Neuronal stem cell (in vitro differentiated cells): ENCODE measurements around the gene SDHAF1.

ENCODE experiments used
- DNase-seq: peaks from one replicate; pipeline ENCODE4 v3.0.0-alpha.2; 2013; ENCODE audit warnings: low spot score
- H2AFZ ChIP-seq: one replicate; pipeline ENCODE4 v1.6.1; 2013; ENCODE audit warnings: mild to moderate bottlenecking, low read length, inconsistent platforms
- H2AK5ac ChIP-seq: 2 replicates; pipeline ENCODE4 v1.6.1; 2013; ENCODE audit warnings: low read depth, mild to moderate bottlenecking, inconsistent platforms, low read length, moderate library complexity, mixed read lengths
- H2BK120ac ChIP-seq: 2 replicates; pipeline ENCODE4 v1.6.1; 2013; ENCODE audit warnings: low read depth, mild to moderate bottlenecking, inconsistent platforms, low read length, moderate library complexity, mixed read lengths
- H2BK12ac ChIP-seq: one replicate; pipeline ENCODE4 v1.6.1; 2013; ENCODE audit warnings: low read length, inconsistent platforms
- H2BK15ac ChIP-seq: 2 replicates; pipeline ENCODE4 v1.6.1; 2013; ENCODE audit warnings: mild to moderate bottlenecking, low read length, inconsistent platforms, mixed read lengths
- H2BK5ac ChIP-seq: one replicate; pipeline ENCODE4 v1.6.1; 2013; ENCODE audit warnings: inconsistent platforms, mild to moderate bottlenecking, low read length, moderate library complexity
- H3K14ac ChIP-seq: one replicate; pipeline ENCODE4 v1.6.1; 2013; ENCODE audit warnings: low read length, inconsistent platforms
- H3K18ac ChIP-seq: 2 replicates; pipeline ENCODE4 v1.6.1; 2013; ENCODE audit warnings: low read length, inconsistent platforms
- H3K23ac ChIP-seq: 2 replicates; pipeline ENCODE4 v1.6.1; 2013; ENCODE audit warnings: low read depth, mild to moderate bottlenecking, mixed read lengths, low read length, inconsistent platforms; ENCODE audit not compliant: poor library complexity
- H3K27ac ChIP-seq: replicated peaks from 3 replicates; pipeline ENCODE4 v1.5.1; 2013; ENCODE audit warnings: low read length, inconsistent platforms
- H3K27me3 ChIP-seq, 3 experiments: 2 replicates each; pipeline ENCODE4 v1.6.1; 2013; ENCODE audit warnings: low read length in 3 of 3, mild to moderate bottlenecking in 2 of 3, inconsistent platforms in 1 of 3, low read depth in 1 of 3, mixed read lengths in 1 of 3, moderate library complexity in 1 of 3; ENCODE audit not compliant: control insufficient read depth in 3 of 3, insufficient read depth in 3 of 3
- H3K36me3 ChIP-seq, 2 donors: replicated peaks in 1 of 2; 2 replicates each; pipeline ENCODE4 v1.6.1; 2013; ENCODE audit warnings: low read length in 2 of 2; ENCODE audit not compliant: control insufficient read depth in 2 of 2, insufficient read depth in 2 of 2
- H3K4ac ChIP-seq: 2 replicates; pipeline ENCODE4 v1.6.1; 2013; ENCODE audit warnings: inconsistent platforms, mild to moderate bottlenecking, low read length, moderate library complexity
- H3K4me1 ChIP-seq, 2 donors: 1 replicate in 1 of 2; 2 replicates in 1 of 2; pipeline ENCODE4 v1.6.1; 2013; ENCODE audit warnings: low read length in 2 of 2, low read depth in 1 of 2; ENCODE audit not compliant: control insufficient read depth in 2 of 2, insufficient read depth in 1 of 2
- H3K4me2 ChIP-seq: one replicate; pipeline ENCODE4 v1.6.1; 2013; ENCODE audit warnings: mild to moderate bottlenecking, low read length, inconsistent platforms; ENCODE audit not compliant: insufficient read depth, poor library complexity, severe bottlenecking
- H3K4me3 ChIP-seq, 2 donors: 2 replicates each; pipeline ENCODE4 v1.5.1; 2013; ENCODE audit warnings: low read length in 2 of 2, mild to moderate bottlenecking in 2 of 2, inconsistent platforms in 1 of 2, moderate library complexity in 1 of 2
- H3K79me1 ChIP-seq: one replicate; pipeline ENCODE4 v1.6.1; 2013; ENCODE audit warnings: low read depth, mild to moderate bottlenecking, inconsistent platforms, low read length, moderate library complexity
- H3K9ac ChIP-seq: one replicate; pipeline ENCODE4 v1.6.1; 2013; ENCODE audit warnings: mild to moderate bottlenecking, low read depth, low read length, inconsistent platforms; ENCODE audit not compliant: poor library complexity
- H3K9me3 ChIP-seq, 2 donors: replicated peaks in 1 of 2; 2 replicates each; pipeline versions ENCODE3 to v1.6.1; 2013; ENCODE audit warnings: low read length in 2 of 2, mild to moderate bottlenecking in 2 of 2, inconsistent platforms in 1 of 2, low read depth in 1 of 2, mixed read lengths in 1 of 2, moderate library complexity in 1 of 2; ENCODE audit not compliant: control insufficient read depth in 2 of 2, insufficient read depth in 1 of 2
- H4K8ac ChIP-seq: one replicate; pipeline ENCODE4 v1.6.1; 2013; ENCODE audit warnings: low read depth, mild to moderate bottlenecking, inconsistent platforms, low read length, moderate library complexity
- H4K91ac ChIP-seq: one replicate; pipeline ENCODE4 v1.6.1; 2013; ENCODE audit warnings: low read length, low read depth, mild to moderate bottlenecking, inconsistent platforms; ENCODE audit not compliant: poor library complexity
- WGBS, 2 donors: extraction: QIAGEN DNeasy Blood & Tissue Kit; methylation state at CpG; one replicate each; pipeline ENCODE4 v1.1.7; 2013; ENCODE audit warnings: missing lambda C conversion rate in 2 of 2, mixed read lengths in 1 of 2; ENCODE audit not compliant: insufficient read length in 2 of 2, insufficient replicate concordance in 1 of 2; ENCODE audit errors: extremely low coverage in 2 of 2; 5-methylcytosine and 5-hydroxymethylcytosine counted together

Gene SDHAF1

GRCh38 chr19:36019061-36019670 is 24.2 kb downstream of the SDHAF1 start:
- H3K18ac ChIP-seq = no peak overlapping the region
- H2BK15ac ChIP-seq = no peak overlapping the region
- H3K4ac ChIP-seq = no peak overlapping the region
- no peak overlapping the region for H2BK5ac ChIP-seq
- H3K79me1 ChIP-seq = no peaks in the 10 kb centered on the region
- DNase-seq = no peak
- no peak overlapping the region for H3K23ac ChIP-seq
- WGBS, 2 donors = no CpG with 5 or more reads among the region's 22 CpGs
- H2BK120ac ChIP-seq = no peak overlapping the region
- no peaks in the 10 kb centered on the region for H3K27me3 ChIP-seq
- no peak overlapping the region for H3K4me2 ChIP-seq
- H3K14ac ChIP-seq = no peak overlapping the region
- H2AK5ac ChIP-seq = no peak overlapping the region
- H2AFZ ChIP-seq = no peak overlapping the region
- H4K8ac ChIP-seq = peak overlapping the region; percentile 78
- peaks cover 2 to 3% of the 10 kb centered on the region in 2 donors for H3K4me1 ChIP-seq
- H2BK12ac ChIP-seq = no peak overlapping the region
- peaks cover 45 to 66% of the 10 kb centered on the region in 2 donors for H3K36me3 ChIP-seq
- no peak overlapping the region for H3K4me3 ChIP-seq
- no peak overlapping the region for H3K27ac ChIP-seq
- no peak overlapping the region for H4K91ac ChIP-seq
- H3K9me3 ChIP-seq = no peaks in the 10 kb centered on the region
- H3K9ac ChIP-seq = no peak overlapping the region

- Histone ChIP-seq H3K4ac (no peak overlapping the region), H3K9ac (no peak overlapping the region), H3K23ac (no peak overlapping the region), H3K27me3 (no peaks in the 10 kb centered on the region), H2BK12ac (no peak overlapping the region), H3K9me3 (peaks cover 0 to 2% of the 10 kb centered on the region in 2 donors), H4K8ac (no peak overlapping the region), H4K91ac (no peak overlapping the region), H3K4me1 (no peaks in the 10 kb centered on the region), H3K18ac (no peak overlapping the region), H3K4me2 (no peak overlapping the region), H3K36me3 (peaks cover 50 to 73% of the 10 kb centered on the region in 2 donors), H3K14ac (no peak overlapping the region), H2AFZ (no peak overlapping the region), H2BK5ac (no peak overlapping the region), H3K4me3 (no peak overlapping the region), H2BK120ac (no peak overlapping the region), H2AK5ac (no peak overlapping the region), H2BK15ac (no peak overlapping the region), H3K79me1 (no peaks in the 10 kb centered on the region), H3K27ac (no peak overlapping the region)
- DNase-seq = no peak
- WGBS, 2 donors = no CpG with 5 or more reads among the region's 5 CpGs
These were observed 28.4 kb downstream of the SDHAF1 start for GRCh38 chr19:36023432-36023831.

- Histone ChIP-seq H2BK15ac (no peak overlapping the region), H3K4me2 (no peak overlapping the region), H3K4ac (no peak overlapping the region), H3K23ac (no peak overlapping the region), H3K18ac (no peak overlapping the region), H3K4me1 (no peaks in the 10 kb centered on the region), H3K14ac (no peak overlapping the region), H3K36me3 (peaks cover 50 to 66% of the 10 kb centered on the region in 2 donors), H3K9ac (no peak overlapping the region), H3K9me3 (peaks cover 0 to 2% of the 10 kb centered on the region in 2 donors), H3K79me1 (peaks cover 2% of the 10 kb centered on the region), H4K8ac (no peak overlapping the region), H3K27me3 (no peaks in the 10 kb centered on the region), H4K91ac (no peak overlapping the region), H2AK5ac (no peak overlapping the region), H2AFZ (no peak overlapping the region), H2BK5ac (no peak overlapping the region), H2BK12ac (no peak overlapping the region), H3K27ac (no peak overlapping the region), H2BK120ac (no peak overlapping the region), H3K4me3 (no peak overlapping the region)
- no peak for DNase-seq
- WGBS, 2 donors = no CpG with 5 or more reads among the region's 1 CpG
These were observed 30.6 kb downstream of the SDHAF1 start for GRCh38 chr19:36025541-36025940.

GRCh38 chr19:36026091-36026876 is 31.3 kb downstream of the SDHAF1 start:
- H3K36me3 ChIP-seq = peaks cover 47 to 60% of the 10 kb centered on the region in 2 donors
- no peak for DNase-seq

More at GRCh38 chr19:36026091-36026876, 31.3 kb downstream of the SDHAF1 start:
- H2BK120ac ChIP-seq = no peak overlapping the region
- H3K79me1 ChIP-seq = peaks cover 3% of the 10 kb centered on the region
- H3K9ac ChIP-seq = peak overlapping the region; percentile 77
- H4K91ac ChIP-seq = no peak overlapping the region
- H3K18ac ChIP-seq = no peak overlapping the region
- peak overlapping the region; percentile 80 for H3K23ac ChIP-seq
- no peak overlapping the region for H2AK5ac ChIP-seq
- no peak overlapping the region for H3K4me2 ChIP-seq
- H3K9me3 ChIP-seq = peaks cover 0 to 2% of the 10 kb centered on the region in 2 donors
- no peak overlapping the region for H4K8ac ChIP-seq
- no peak overlapping the region for H3K4ac ChIP-seq
- no peak overlapping the region for H3K14ac ChIP-seq
- peaks cover 0 to under 1% of the 10 kb centered on the region in 2 donors for H3K4me1 ChIP-seq
- H3K27ac ChIP-seq = no peak overlapping the region
- no CpG with 5 or more reads among the region's 49 CpGs for WGBS, 2 donors
- no peaks in the 10 kb centered on the region for H3K27me3 ChIP-seq
- no peak overlapping the region for H2BK12ac ChIP-seq
- H3K4me3 ChIP-seq = no peak overlapping the region
- no peak overlapping the region for H2BK5ac ChIP-seq
- H2AFZ ChIP-seq = no peak overlapping the region
- no peak overlapping the region for H2BK15ac ChIP-seq
